ENCODE data around the gene CACNA2D3. TPM values are rescaled to one million over a fixed set of nuclear protein-coding genes. Genes with fewer than 3 reads are reported as not detected.

Gene CACNA2D3
- total and polyA plus RNA-seq, 2 donors from 2014 or later: 5.7 to 11.2 TPM

DNA sequence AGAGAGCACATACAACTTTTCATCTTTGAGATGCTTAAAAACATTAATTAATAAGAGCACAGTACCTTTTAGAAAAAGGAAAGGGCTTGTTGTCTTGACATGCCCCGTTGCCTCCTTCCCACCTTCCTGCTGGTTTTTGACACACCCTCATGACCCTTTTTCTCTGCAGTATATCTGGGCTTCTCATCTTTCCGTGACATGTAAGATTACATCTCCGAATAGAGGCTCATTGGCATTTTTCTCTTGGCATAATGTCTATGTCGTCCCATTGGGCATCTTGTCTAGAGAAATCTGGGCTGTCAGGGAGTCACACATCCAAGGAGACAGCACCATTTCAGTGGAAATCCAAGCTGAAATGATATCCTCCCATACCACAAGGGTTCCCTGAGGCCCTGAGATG, 741.4 kb downstream of the CACNA2D3 start:
- Histone ChIP-seq H3K4me1 (ENCODE audit: control insufficient read depth in 2 of 3, insufficient read depth in 2 of 3, low read depth in 1 of 3, low read length in 3 of 3) (no peaks in the 10 kb centered on the region), H3K27ac (ENCODE audit: low read depth in 2 of 2, low read length in 2 of 2) (peak overlapping the region in 1 of 2 donors; percentile 16), H3K36me3 (ENCODE audit: control insufficient read depth in 2 of 3, insufficient read depth in 3 of 3, low read length in 3 of 3) (no peaks in the 10 kb centered on the region), H3K9ac (ENCODE audit: low read length in 3 of 3) (no peak overlapping the region), H3K27me3 (ENCODE audit: control insufficient read depth, insufficient read depth, low read length) (no peaks in the 10 kb centered on the region), H3K4me3 (ENCODE audit: low read length in 3 of 3) (no peak overlapping the region), H3K9me3 (ENCODE audit: control insufficient read depth in 2 of 3, insufficient read depth in 1 of 3, low read length in 3 of 3) (no peaks in the 10 kb centered on the region)
- intact Hi-C loops (cut with DNase I): no loop called here
- TF ChIP-seq, protein P1, sequence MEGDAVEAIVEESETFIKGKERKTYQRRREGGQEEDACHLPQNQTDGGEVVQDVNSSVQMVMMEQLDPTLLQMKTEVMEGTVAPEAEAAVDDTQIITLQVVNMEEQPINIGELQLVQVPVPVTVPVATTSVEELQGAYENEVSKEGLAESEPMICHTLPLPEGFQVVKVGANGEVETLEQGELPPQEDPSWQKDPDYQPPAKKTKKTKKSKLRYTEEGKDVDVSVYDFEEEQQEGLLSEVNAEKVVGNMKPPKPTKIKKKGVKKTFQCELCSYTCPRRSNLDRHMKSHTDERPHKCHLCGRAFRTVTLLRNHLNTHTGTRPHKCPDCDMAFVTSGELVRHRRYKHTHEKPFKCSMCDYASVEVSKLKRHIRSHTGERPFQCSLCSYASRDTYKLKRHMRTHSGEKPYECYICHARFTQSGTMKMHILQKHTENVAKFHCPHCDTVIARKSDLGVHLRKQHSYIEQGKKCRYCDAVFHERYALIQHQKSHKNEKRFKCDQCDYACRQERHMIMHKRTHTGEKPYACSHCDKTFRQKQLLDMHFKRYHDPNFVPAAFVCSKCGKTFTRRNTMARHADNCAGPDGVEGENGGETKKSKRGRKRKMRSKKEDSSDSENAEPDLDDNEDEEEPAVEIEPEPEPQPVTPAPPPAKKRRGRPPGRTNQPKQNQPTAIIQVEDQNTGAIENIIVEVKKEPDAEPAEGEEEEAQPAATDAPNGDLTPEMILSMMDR (IDR thresholded peaks at IDR 0.05; ENCODE audit: borderline replicate concordance, extremely low read depth, insufficient read depth): no peak
- DNase-seq: no peak
- no peak for FAIRE-seq

DNA sequence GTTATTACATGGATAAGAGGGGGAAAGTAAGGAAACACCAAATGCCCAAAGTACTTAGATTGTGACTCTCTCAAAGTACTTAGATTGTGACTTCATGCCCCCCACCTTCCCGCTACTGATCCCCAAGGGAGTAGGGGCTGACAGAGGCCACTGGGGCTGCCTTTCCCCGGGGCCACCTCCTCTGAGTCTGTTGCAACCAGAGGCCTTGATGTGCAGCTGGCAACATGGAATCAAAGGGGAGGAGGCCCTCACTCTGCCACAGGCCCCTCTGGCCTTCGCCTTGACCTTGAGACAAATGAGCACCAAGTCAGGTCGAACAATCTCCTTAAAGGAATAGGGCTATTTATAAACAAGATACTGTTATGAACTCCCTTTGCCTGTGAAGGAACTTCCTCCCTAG, 743.0 kb downstream of the CACNA2D3 start:
- TF ChIP-seq, protein P1 (IDR thresholded peaks at IDR 0.05; ENCODE audit: borderline replicate concordance, extremely low read depth, insufficient read depth): no peak
- Histone ChIP-seq H3K9ac (ENCODE audit: low read length in 3 of 3) (no peak overlapping the region), H3K36me3 (ENCODE audit: control insufficient read depth in 2 of 3, insufficient read depth in 3 of 3, low read length in 3 of 3) (no peaks in the 10 kb centered on the region), H3K4me3 (ENCODE audit: low read length in 3 of 3) (no peak overlapping the region), H3K27ac (ENCODE audit: low read depth in 2 of 2, low read length in 2 of 2) (no peak overlapping the region), H3K27me3 (ENCODE audit: control insufficient read depth, insufficient read depth, low read length) (no peaks in the 10 kb centered on the region), H3K4me1 (ENCODE audit: control insufficient read depth in 2 of 3, insufficient read depth in 2 of 3, low read depth in 1 of 3, low read length in 3 of 3) (no peaks in the 10 kb centered on the region), H3K9me3 (ENCODE audit: control insufficient read depth in 2 of 3, insufficient read depth in 1 of 3, low read length in 3 of 3) (no peaks in the 10 kb centered on the region)
- FAIRE-seq: no peak
- DNase-seq: no peak
- intact Hi-C loops (cut with DNase I): no loop called here

DNA sequence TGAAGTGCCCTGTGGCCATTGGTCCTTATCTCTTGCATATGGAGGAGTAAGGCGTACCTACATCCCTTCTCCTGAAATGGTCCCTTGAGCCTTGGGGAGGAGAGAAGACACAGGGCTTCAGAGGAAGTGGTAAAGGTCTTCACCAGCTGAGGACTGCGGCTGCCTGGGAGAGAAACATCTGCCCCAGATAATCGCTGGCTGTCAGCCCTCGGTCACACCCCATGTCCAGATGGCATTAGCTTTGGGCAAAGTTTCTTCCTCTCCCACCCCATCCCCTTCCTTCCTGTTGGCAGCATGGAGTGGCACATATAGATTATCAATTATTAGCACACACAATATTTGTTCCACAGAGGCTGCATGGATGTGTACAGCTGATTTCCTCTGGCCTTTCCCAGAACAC, 743.9 kb downstream of the CACNA2D3 start:
- FAIRE-seq (no peak), DNase-seq (no peak)
- Histone ChIP-seq H3K27me3 (ENCODE audit: control insufficient read depth, insufficient read depth, low read length) (no peaks in the 10 kb centered on the region), H3K4me1 (ENCODE audit: control insufficient read depth in 2 of 3, insufficient read depth in 2 of 3, low read depth in 1 of 3, low read length in 3 of 3) (no peaks in the 10 kb centered on the region), H3K36me3 (ENCODE audit: control insufficient read depth in 2 of 3, insufficient read depth in 3 of 3, low read length in 3 of 3) (no peaks in the 10 kb centered on the region), H3K4me3 (ENCODE audit: low read length in 3 of 3) (no peak overlapping the region), H3K27ac (ENCODE audit: low read depth in 2 of 2, low read length in 2 of 2) (no peak overlapping the region), H3K9ac (ENCODE audit: low read length in 3 of 3) (no peak overlapping the region), H3K9me3 (ENCODE audit: control insufficient read depth in 2 of 3, insufficient read depth in 1 of 3, low read length in 3 of 3) (no peaks in the 10 kb centered on the region)
- intact Hi-C loops (cut with DNase I): no loop called here
- TF ChIP-seq, protein P1 (IDR thresholded peaks at IDR 0.05; ENCODE audit: borderline replicate concordance, extremely low read depth, insufficient read depth): no peak

DNA sequence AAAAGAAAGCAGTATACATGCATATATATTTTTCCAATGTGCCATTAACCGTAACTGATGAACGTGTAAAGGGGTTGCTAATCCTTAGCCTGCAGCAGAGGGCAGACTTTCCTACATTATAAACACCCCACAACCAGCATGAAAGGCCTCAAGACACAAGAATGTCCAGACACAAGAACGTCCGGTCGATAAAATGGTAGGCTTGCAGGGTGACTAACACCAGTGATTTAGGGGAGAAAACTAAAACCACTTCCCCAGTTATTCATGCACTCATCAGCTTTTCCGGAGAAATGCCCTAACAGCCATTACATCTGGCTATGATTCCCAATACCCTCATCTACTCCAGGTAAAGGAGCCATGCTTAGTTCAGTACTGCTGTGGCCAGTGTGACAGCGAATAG, 748.1 kb downstream of the CACNA2D3 start:
- Histone ChIP-seq H3K9me3 (ENCODE audit: control insufficient read depth in 2 of 3, insufficient read depth in 1 of 3, low read length in 3 of 3) (no peaks in the 10 kb centered on the region), H3K4me1 (ENCODE audit: control insufficient read depth in 2 of 3, insufficient read depth in 2 of 3, low read depth in 1 of 3, low read length in 3 of 3) (no peaks in the 10 kb centered on the region), H3K27me3 (ENCODE audit: control insufficient read depth, insufficient read depth, low read length) (no peaks in the 10 kb centered on the region), H3K9ac (ENCODE audit: low read length in 3 of 3) (no peak overlapping the region), H3K36me3 (ENCODE audit: control insufficient read depth in 2 of 3, insufficient read depth in 3 of 3, low read length in 3 of 3) (no peaks in the 10 kb centered on the region), H3K27ac (ENCODE audit: low read depth in 2 of 2, low read length in 2 of 2) (no peak overlapping the region), H3K4me3 (ENCODE audit: low read length in 3 of 3) (no peak overlapping the region)
- peak in 3 of 5 donors; percentile 46 to 89 (median 76) for DNase-seq
- FAIRE-seq: no peak
- intact Hi-C loops (cut with DNase I): no loop called here
- TF ChIP-seq, protein P1 (IDR thresholded peaks at IDR 0.05; ENCODE audit: borderline replicate concordance, extremely low read depth, insufficient read depth): peak; percentile 49

Data from kidney (tissue), 14 donors.